Esophagus muscularis mucosa (tissue), 4 donors: ENCODE results near the gene ATP1B2. TPM values are rescaled to one million over a fixed set of nuclear protein-coding genes. Genes with fewer than 3 reads are reported as not detected.

ENCODE experiments used
- DNase-seq: peaks from one replicate; pipeline ENCODE4 v3.0.0-alpha.2; 2017; ENCODE audit errors: extremely low spot score
- H3K27ac ChIP-seq, 4 donors: fragments of 200-600 bp; sonication (generic); replicated peaks in 1 of 4; 1 replicate in 3 of 4; 2 replicates in 1 of 4; pipeline ENCODE4 v1.5.1; 2016 to 2019; ENCODE audit warnings: mild to moderate bottlenecking in 1 of 4
- H3K27me3 ChIP-seq, 4 donors: fragments of 200-600 bp; sonication (generic); one replicate each; pipeline versions ENCODE4 v1.5.1 to v1.6.0; 2016 to 2019
- H3K36me3 ChIP-seq, 4 donors: fragments of 200-600 bp; sonication (generic); one replicate each; pipeline ENCODE4 v1.5.1; 2016 to 2019
- H3K4me1 ChIP-seq, 4 donors: fragments of 200-600 bp; sonication (generic); one replicate each; pipeline ENCODE4 v1.5.1; 2016 to 2019
- H3K4me3 ChIP-seq, 4 donors: fragments of 200-600 bp; sonication (generic); 1 replicate in 2 of 4; 2 replicates in 2 of 4; pipeline ENCODE4 v1.5.1; 2016 to 2019; ENCODE audit warnings: mild to moderate bottlenecking in 4 of 4, moderate library complexity in 1 of 4
- H3K9me3 ChIP-seq, 4 donors: fragments of 200-600 bp; sonication (generic); 1 replicate in 3 of 4; 2 replicates in 1 of 4; pipeline ENCODE4 v1.5.1; 2016 to 2019
- CTCF ChIP-seq, 3 experiments: fragments of 200-600 bp in 2 of 3; fragments of 450-650 bp in 1 of 3; sonication (generic) in 2 of 3; IDR thresholded peaks; one replicate each; pipeline ENCODE4 v1.5.1; 2017 to 2019; ENCODE audit warnings: antibody characterized with exemption in 3 of 3, mild to moderate bottlenecking in 2 of 3, moderate library complexity in 1 of 3
- EP300 ChIP-seq: sonication (generic); formaldehyde crosslinking; IDR thresholded peaks from one replicate; pipeline ENCODE4 v1.6.1; 2017; ENCODE audit warnings: antibody characterized with exemption
- POLR2A ChIP-seq: fragments of 450-650 bp; IDR thresholded peaks from one replicate; pipeline ENCODE4 v1.6.1; 2017; ENCODE audit warnings: antibody characterized with exemption, moderate library complexity, mild to moderate bottlenecking, low read depth
- POLR2AphosphoS5 ChIP-seq, 2 donors: sonication (generic); formaldehyde crosslinking; IDR thresholded peaks; one replicate each; pipeline ENCODE4 v1.6.1; 2017; ENCODE audit warnings: antibody characterized with exemption in 2 of 2
- WGBS: methylation state at CpG from one replicate; pipeline ENCODE4 v1.1.5; 2018; 5-methylcytosine and 5-hydroxymethylcytosine counted together
- intact Hi-C: fragments of 100-400 bp; cut with DNase I; formaldehyde crosslinking; loops from one replicate; pipeline ENCODE4 v1.15.1; 2023
- total RNA-seq, 4 donors: library from RNA; depleted of rRNA; stranded (reverse); fragments of >200 nt; gene quantifications; one replicate each; pipeline versions ENCODE4 v1.1.0 to v1.2.1, GENCODE V29; 2016

The ATP1B2 gene
- total RNA-seq, 4 donors from 2014 or later = 1.6 to 2.9 (median 2.2) TPM

GRCh38 chr17:7644775-7645174 lies 6.0 kb upstream of the ATP1B2 start:
- Histone ChIP-seq H3K36me3 (no peaks in the 10 kb centered on the region), H3K27me3 (peaks cover 0 to 20% (median 4%) of the 10 kb centered on the region in 4 donors), H3K4me1 (peaks cover 0 to 2% (median 0%) of the 10 kb centered on the region in 4 donors), H3K27ac (no peak overlapping the region), H3K4me3 (no peak overlapping the region), H3K9me3 (no peaks in the 10 kb centered on the region)
- TF ChIP-seq CTCF (IDR thresholded peaks at IDR 0.05) = no peak
- no peak for TF ChIP-seq EP300
- TF ChIP-seq POLR2AphosphoS5 (IDR thresholded peaks at IDR 0.05) = no peak
- no peak for TF ChIP-seq POLR2A
- 85% methylated on average over 4 of the region's 4 CpGs for WGBS
- no peak for DNase-seq
- intact Hi-C loops = no loop called here

DNA sequence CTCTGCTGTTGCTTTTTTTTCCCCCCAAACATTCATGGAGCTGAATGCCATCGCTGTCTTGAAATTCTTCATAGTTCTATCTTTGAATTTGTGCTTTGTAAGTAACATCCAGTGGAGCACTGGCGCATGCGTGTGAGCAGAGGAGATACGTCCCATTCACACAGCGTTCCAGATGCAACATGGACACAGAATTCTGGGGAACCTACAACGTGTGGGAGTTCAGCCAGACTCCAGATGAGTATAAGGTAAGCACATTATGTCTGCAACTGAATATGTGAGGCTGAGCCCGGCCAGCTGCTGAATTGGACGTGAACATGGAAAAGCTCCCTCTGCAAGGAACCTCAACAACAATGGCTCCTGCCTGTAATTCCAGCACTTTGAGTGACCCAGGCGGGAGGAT lies 4.3 kb upstream of the ATP1B2 start:
- peaks cover 0 to 37% (median 19%) of the 10 kb centered on the region in 4 donors for H3K27me3 ChIP-seq
- TF ChIP-seq POLR2AphosphoS5 (IDR thresholded peaks at IDR 0.05) = peak in 1 of 2 donors; percentile 10
- TF ChIP-seq POLR2A = no peak
- intact Hi-C loops = no loop called here
- no peak overlapping the region for H3K4me3 ChIP-seq
- no peak overlapping the region for H3K27ac ChIP-seq
- WGBS = 54% methylated on average over 8 of the region's 9 CpGs
- H3K9me3 ChIP-seq = no peaks in the 10 kb centered on the region
- H3K36me3 ChIP-seq = no peaks in the 10 kb centered on the region
- DNase-seq = no peak
- H3K4me1 ChIP-seq = peaks cover 13 to 19% (median 16%) of the 10 kb centered on the region in 4 donors

- Histone ChIP-seq H3K27ac (no peak overlapping the region), H3K36me3 (no peaks in the 10 kb centered on the region), H3K27me3 (peaks cover 0 to 43% (median 24%) of the 10 kb centered on the region in 4 donors), H3K9me3 (no peaks in the 10 kb centered on the region), H3K4me3 (no peak overlapping the region), H3K4me1 (peaks cover 19 to 24% (median 22%) of the 10 kb centered on the region in 4 donors)
- TF ChIP-seq CTCF (IDR thresholded peaks at IDR 0.05) (no peak), POLR2AphosphoS5 (IDR thresholded peaks at IDR 0.05) (no peak)
- intact Hi-C loops = no loop called here
- WGBS = 61% methylated on average over 4 of the region's 4 CpGs
- DNase-seq = no peak
Measured at GRCh38 chr17:7647018-7647417, 3.7 kb upstream of the ATP1B2 start.

DNA sequence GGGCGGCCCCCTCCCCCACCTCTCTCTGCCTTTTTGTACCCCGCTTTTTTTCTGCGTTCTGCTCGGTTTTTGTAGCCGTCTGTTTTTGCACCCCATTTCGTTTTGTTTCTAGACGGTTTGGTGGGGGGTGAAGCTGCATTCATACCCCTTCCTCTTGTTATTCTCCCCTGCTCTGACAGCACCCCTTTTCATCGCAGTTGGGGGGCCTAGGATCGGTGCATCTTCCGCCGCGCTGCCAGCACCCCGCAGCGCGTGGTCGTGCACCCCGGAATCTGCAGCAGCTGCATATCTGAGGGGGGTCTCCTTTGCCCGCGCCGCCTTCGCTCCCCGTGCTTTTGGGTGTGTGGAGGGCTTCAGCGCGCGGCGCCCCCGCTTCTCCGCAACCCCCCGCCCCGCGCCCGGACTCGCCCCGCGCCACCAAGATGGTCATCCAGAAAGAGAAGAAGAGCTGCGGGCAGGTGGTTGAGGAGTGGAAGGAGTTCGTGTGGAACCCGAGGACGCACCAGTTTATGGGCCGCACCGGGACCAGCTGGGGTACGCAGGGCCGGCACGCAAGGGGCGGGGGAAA lies 455 bp downstream of the ATP1B2 start:
- no peak for DNase-seq
- Histone ChIP-seq H3K4me1 (peaks cover 19 to 28% (median 26%) of the 10 kb centered on the region in 4 donors), H3K27me3 (peaks cover 0 to 39% (median 24%) of the 10 kb centered on the region in 4 donors), H3K4me3 (peak overlapping the region; percentile 55 to 63 (median 58)), H3K36me3 (no peaks in the 10 kb centered on the region), H3K9me3 (no peaks in the 10 kb centered on the region), H3K27ac (peak overlapping the region; percentile 52 to 72 (median 66))
- no peak for TF ChIP-seq POLR2AphosphoS5 (IDR thresholded peaks at IDR 0.05)
- no peak for TF ChIP-seq CTCF (IDR thresholded peaks at IDR 0.05)
- TF ChIP-seq EP300 = no peak
- no peak for TF ChIP-seq POLR2A
- WGBS = 1% methylated on average over 19 of the region's 45 CpGs
- intact Hi-C loops = no loop called here

GRCh38 chr17:7651665-7652387 lies 1.1 kb downstream of the ATP1B2 start:
- no peak for DNase-seq

More at GRCh38 chr17:7651665-7652387, 1.1 kb downstream of the ATP1B2 start:
- Histone ChIP-seq H3K4me1 (peaks cover 23 to 34% (median 31%) of the 10 kb centered on the region in 4 donors), H3K27ac (peak overlapping the region; percentile 52 to 72 (median 66)), H3K9me3 (no peaks in the 10 kb centered on the region), H3K4me3 (peak overlapping the region; percentile 55 to 63 (median 58)), H3K27me3 (peaks cover 0 to 39% (median 24%) of the 10 kb centered on the region in 4 donors), H3K36me3 (no peaks in the 10 kb centered on the region)
- 15% methylated on average over 12 of the region's 54 CpGs for WGBS
- intact Hi-C loops = no loop called here
- TF ChIP-seq POLR2A = no peak
- TF ChIP-seq EP300 = no peak
- TF ChIP-seq CTCF (IDR thresholded peaks at IDR 0.05) = no peak
- no peak for TF ChIP-seq POLR2AphosphoS5 (IDR thresholded peaks at IDR 0.05)
